Ovary (tissue), 9 donors: ENCODE measurements around the gene KBTBD2. TPM values are rescaled to one million over a fixed set of nuclear protein-coding genes. Genes with fewer than 3 reads are reported as not detected.
"Not testable (repeated sequence)": the region's sequence is repeated elsewhere in the genome, so short reads cannot be mapped to it uniquely, and the experiment has no call there.

ENCODE experiments used
- DNase-seq, 5 donors: peaks; one replicate each; pipeline ENCODE4 v3.0.0-alpha.2; 2019 to 2020
- H3K27ac ChIP-seq, 2 donors: fragments of 200-600 bp; one replicate each; pipeline versions ENCODE4 v1.5.1 to v1.8.0; 2019 to 2022
- H3K27me3 ChIP-seq: fragments of 200-600 bp; one replicate; pipeline ENCODE4 v1.8.0; 2022
- H3K36me3 ChIP-seq: fragments of 200-600 bp; sonication (generic); one replicate; pipeline ENCODE4 v1.5.1; 2019
- H3K4me1 ChIP-seq: one replicate; pipeline ENCODE4 v1.8.1; 2013; ENCODE audit warnings: mild to moderate bottlenecking, moderate library complexity; ENCODE audit not compliant: insufficient read depth
- H3K4me3 ChIP-seq: fragments of 200-600 bp; sonication (generic); one replicate; pipeline ENCODE4 v1.5.1; 2017
- H3K9me3 ChIP-seq, 2 donors: fragments of 200-600 bp in 1 of 2; sonication (generic) in 1 of 2; one replicate each; pipeline versions ENCODE4 v1.5.1 to v1.8.1; 2013 to 2019; ENCODE audit warnings: mild to moderate bottlenecking in 1 of 2, moderate library complexity in 1 of 2
- EP300 ChIP-seq: sonication (generic); formaldehyde crosslinking; IDR thresholded peaks from one replicate; pipeline ENCODE4 v1.6.1; 2017; ENCODE audit warnings: antibody characterized with exemption
- POLR2A ChIP-seq: fragments of 450-650 bp; IDR thresholded peaks from one replicate; pipeline ENCODE4 v1.6.1; 2017; ENCODE audit warnings: antibody characterized with exemption, mild to moderate bottlenecking, moderate library complexity
- WGBS, 3 donors: extraction: QIAGEN DNeasy Blood & Tissue Kit in 1 of 3; methylation state at CpG; one replicate each; pipeline versions ENCODE4 v1.1.5 to v1.1.7; 2013 to 2017; 5-methylcytosine and 5-hydroxymethylcytosine counted together
- intact Hi-C, 4 donors: fragments of 100-400 bp; cut with DNase I; formaldehyde crosslinking; loops; one replicate each; pipeline versions ENCODE4 v1.11.0 to v1.15.1; 2022 to 2023
- polyA plus RNA-seq, 2 donors: library from polyadenylated mRNA; stranded (reverse); fragments of 200-250 nt in 1 of 2; fragments of 350-450 nt in 1 of 2; fragmentation: Illumina TruSeq in 1 of 2; extraction: RNeasy Lipid Tissue Mini Kit (QIAGEN cat#74804) in 1 of 2; gene quantifications; one replicate each; pipeline ENCODE4 v1.2.3, GENCODE V29; 2013 to 2014
- total RNA-seq, 7 donors: library from RNA; depleted of rRNA in 2 of 7; stranded (reverse); fragments of >200 nt in 2 of 7; fragmentation: NEBNext Ultra II Directional in 3 of 7; extraction: Animal tissue kit (Norgen Biotek cat#: 25700) in 3 of 7; gene quantifications; one replicate each; pipeline versions ENCODE4 v1.1.0 to v1.2.4, GENCODE V29; 2016 to 2023
- TF ChIP-seq, protein P1 (sequence below), 3 donors: fragments of 450-650 bp in 2 of 3; fragments of 200-600 bp in 1 of 3; IDR thresholded peaks; one replicate each; pipeline versions ENCODE4 v1.5.1 to v1.8.0; 2016 to 2022; ENCODE audit warnings: antibody characterized with exemption in 3 of 3, mild to moderate bottlenecking in 1 of 3
- donor health status: DM: no; HTN: no; CAD: no; lungs with moderate emphysema.
- donor health status: DM: no; HTN: no; CAD: no.
- donor health status: Bipolar disorder and iron deficiency.
- donor health status: DM: yes; HTN: yes; CAD: no.
- donor health status: DM: no; HTN: no; CAD: no.
- donor health status: DM: yes; HTN: yes; CAD: no.

The KBTBD2 gene
- total and polyA plus RNA-seq, 9 donors: 18.5 to 30.8 (median 23.6) TPM

DNA sequence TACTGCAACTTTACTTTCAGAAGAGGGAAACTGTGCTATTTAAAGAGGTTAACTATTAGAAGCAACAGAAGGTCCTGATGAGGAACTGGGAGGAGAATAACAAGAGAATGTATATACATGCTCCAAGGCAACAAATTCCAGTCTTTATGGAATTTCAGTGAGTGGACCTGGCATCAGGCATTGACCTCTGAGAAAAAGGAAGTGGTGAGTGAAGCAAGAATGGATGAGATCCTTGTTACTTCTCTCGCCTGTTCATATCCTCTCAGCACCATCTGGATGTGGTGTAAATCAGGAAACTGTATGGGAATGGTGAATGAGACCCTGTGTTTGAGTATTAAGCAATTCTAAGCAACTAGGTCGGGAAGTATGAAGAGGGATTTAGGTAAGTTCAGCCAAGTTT lies 30.3 kb upstream of the KBTBD2 start:
- DNase-seq: no peak
- Histone ChIP-seq H3K4me3 (no peak overlapping the region), H3K9me3 (no peaks in the 10 kb centered on the region), H3K27me3 (no peaks in the 10 kb centered on the region), H3K36me3 (no peaks in the 10 kb centered on the region), H3K4me1 (no peaks in the 10 kb centered on the region), H3K27ac (no peak overlapping the region)
- TF ChIP-seq EP300 (no peak), POLR2A (no peak)
- TF ChIP-seq, protein P1, sequence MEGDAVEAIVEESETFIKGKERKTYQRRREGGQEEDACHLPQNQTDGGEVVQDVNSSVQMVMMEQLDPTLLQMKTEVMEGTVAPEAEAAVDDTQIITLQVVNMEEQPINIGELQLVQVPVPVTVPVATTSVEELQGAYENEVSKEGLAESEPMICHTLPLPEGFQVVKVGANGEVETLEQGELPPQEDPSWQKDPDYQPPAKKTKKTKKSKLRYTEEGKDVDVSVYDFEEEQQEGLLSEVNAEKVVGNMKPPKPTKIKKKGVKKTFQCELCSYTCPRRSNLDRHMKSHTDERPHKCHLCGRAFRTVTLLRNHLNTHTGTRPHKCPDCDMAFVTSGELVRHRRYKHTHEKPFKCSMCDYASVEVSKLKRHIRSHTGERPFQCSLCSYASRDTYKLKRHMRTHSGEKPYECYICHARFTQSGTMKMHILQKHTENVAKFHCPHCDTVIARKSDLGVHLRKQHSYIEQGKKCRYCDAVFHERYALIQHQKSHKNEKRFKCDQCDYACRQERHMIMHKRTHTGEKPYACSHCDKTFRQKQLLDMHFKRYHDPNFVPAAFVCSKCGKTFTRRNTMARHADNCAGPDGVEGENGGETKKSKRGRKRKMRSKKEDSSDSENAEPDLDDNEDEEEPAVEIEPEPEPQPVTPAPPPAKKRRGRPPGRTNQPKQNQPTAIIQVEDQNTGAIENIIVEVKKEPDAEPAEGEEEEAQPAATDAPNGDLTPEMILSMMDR (IDR thresholded peaks at IDR 0.05): no peak
- 89 to 92% (median 89%) methylated on average over 2 of the region's 2 CpGs for WGBS, 3 donors
- intact Hi-C loops: no loop called here

DNA sequence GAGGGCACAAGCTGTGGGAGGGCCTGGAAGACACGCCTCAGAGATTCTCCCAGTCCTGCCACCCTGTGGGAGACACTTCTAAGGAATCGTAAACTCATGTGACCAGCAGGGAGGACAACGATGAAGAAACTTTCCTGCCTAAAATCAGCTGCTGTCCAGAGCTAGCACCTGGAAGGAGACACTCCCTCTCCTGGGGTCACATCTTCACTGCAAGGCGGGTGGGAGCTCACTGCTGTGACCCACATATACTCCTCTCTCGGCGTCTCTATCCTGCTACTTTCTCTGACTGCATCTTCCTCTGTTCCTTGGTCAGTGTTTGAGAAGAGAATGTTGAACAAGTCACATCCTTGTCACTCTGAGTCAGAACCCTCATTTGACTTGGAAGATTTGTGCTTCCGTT lies 25.4 kb upstream of the KBTBD2 start:
- H3K36me3 ChIP-seq, DNase-seq, H3K4me3 ChIP-seq, intact Hi-C loops, H3K27me3 ChIP-seq, H3K27ac ChIP-seq, H3K9me3 ChIP-seq, H3K4me1 ChIP-seq: not testable (repeated sequence)
- WGBS, 3 donors: 84 to 90% (median 88%) methylated on average over 3 to 6 of the region's 7 CpGs

DNA sequence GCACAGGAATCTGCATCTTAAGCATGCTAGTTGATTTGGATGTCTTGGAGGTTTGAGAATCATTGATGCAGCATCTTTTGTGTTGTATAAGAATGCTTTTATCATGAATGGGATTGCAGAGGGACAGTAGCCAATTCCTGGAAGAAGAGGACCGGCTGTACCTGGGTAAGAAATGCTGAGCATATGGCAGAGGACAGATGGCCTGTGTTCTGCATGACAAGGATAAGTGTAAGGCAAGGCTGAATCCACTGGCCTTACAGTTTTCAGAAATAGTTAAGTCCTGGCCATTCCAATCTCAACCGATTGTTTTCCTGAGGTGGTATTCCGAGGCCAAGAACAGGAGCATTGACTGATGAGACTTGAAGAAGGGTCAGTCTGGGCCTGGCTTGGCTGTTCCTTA lies 24.4 kb upstream of the KBTBD2 start:
- TF ChIP-seq POLR2A: no peak
- TF ChIP-seq, protein P1 (IDR thresholded peaks at IDR 0.05): no peak
- no peak for TF ChIP-seq EP300
- Histone ChIP-seq H3K4me3 (no peak overlapping the region), H3K4me1 (no peaks in the 10 kb centered on the region), H3K27ac (no peak overlapping the region), H3K36me3 (no peaks in the 10 kb centered on the region), H3K9me3 (no peaks in the 10 kb centered on the region), H3K27me3 (no peaks in the 10 kb centered on the region)
- intact Hi-C loops: no loop called here
- WGBS, 3 donors: 78 to 90% (median 80%) methylated on average over 3 of the region's 3 CpGs
- DNase-seq: no peak

DNA sequence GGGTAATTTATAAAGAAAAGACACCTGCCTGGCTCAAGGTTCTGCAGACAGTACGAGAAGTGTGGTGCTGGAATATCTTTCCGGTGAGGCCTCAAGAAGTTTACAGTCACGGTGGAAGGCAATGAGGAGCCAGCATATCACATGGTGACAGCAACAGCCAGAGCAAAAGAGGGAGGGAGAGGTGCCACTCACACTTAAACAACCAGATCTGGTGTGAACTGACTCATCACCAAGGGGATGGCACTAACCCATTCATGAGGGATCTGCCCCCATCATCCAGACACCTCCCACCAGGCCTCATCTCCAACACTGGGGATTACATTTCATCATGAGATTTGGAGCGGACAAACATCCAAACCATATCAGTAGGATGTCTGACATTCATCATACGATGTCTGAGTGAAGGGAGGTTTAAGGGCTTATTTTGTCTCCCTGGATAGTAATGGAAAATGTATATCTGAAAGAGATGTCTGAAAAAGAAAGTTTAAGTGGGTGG lies 23.5 kb upstream of the KBTBD2 start:
- intact Hi-C loops: no loop called here
- no peak overlapping the region for H3K4me3 ChIP-seq
- 91 to 95% (median 95%) methylated on average over 5 of the region's 5 CpGs for WGBS, 3 donors
- H3K27me3 ChIP-seq: no peaks in the 10 kb centered on the region
- H3K27ac ChIP-seq: no peak overlapping the region
- no peak for DNase-seq
- H3K4me1 ChIP-seq: no peaks in the 10 kb centered on the region
- no peaks in the 10 kb centered on the region for H3K36me3 ChIP-seq
- H3K9me3 ChIP-seq: no peaks in the 10 kb centered on the region
- TF ChIP-seq POLR2A (no peak), EP300 (no peak)
- TF ChIP-seq, protein P1 (IDR thresholded peaks at IDR 0.05): no peak

DNA sequence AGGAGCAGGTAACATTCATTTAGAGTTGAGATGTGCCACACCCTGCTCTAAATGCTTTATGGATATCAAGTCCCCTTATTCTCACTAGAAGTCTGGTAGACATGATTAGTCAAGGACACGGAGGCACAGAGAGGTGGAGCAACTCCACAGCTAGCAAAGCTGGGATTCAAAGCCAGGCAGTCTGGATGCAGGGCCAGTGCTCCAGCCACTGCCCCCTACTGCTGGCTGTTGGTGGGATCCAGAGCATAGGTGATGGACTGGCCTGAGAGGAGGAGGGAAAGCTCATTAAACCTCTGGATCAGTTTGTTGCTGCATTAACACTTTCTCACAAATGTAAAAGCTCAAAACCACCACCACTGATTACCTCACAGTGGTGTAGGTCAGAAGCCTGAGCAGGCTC lies 22.6 kb upstream of the KBTBD2 start:
- 80 to 86% (median 83%) methylated on average over 1 of the region's 1 CpG for WGBS, 3 donors
- Histone ChIP-seq H3K27me3 (no peaks in the 10 kb centered on the region), H3K9me3 (no peaks in the 10 kb centered on the region), H3K36me3 (no peaks in the 10 kb centered on the region), H3K4me1 (no peaks in the 10 kb centered on the region), H3K27ac (no peak overlapping the region), H3K4me3 (no peak overlapping the region)
- intact Hi-C loops: no loop called here
- no peak for DNase-seq
- TF ChIP-seq POLR2A (no peak), EP300 (no peak)
- TF ChIP-seq, protein P1 (IDR thresholded peaks at IDR 0.05): no peak
